HCT116 (cell line): ENCODE data around the gene NECTIN4. TPM values are rescaled to one million over a fixed set of nuclear protein-coding genes. Genes with fewer than 3 reads are reported as not detected.

Experiments
- ATAC-seq: fragments of 200-7000 bp; cut with Tn5 transposase; 2 replicates; pipeline ENCODE4 v1.9.1; 2020; ENCODE audit warnings: mild to moderate bottlenecking, moderate library complexity
- BruUV-seq: library from RNA; stranded (reverse); fragments of 400-500 nt; replicated peaks from 2 replicates; lab custom pipeline; 2021; lab: Mats Ljungman, UMichigan
- CTCF ChIA-PET: fragments of 300-600 bp; sonication (Branson Sonifier 250); formaldehyde crosslinking; loops from one replicate; lab custom pipeline; 2021; ENCODE audit warnings: antibody characterized with exemption; lab: Charles Lee
- POLR2A ChIA-PET: fragments of 300-600, 350-600 bp; sonication (Branson Sonifier 250); formaldehyde crosslinking; loops from one replicate; lab custom pipeline; 2021; ENCODE audit warnings: antibody characterized with exemption; lab: Charles Lee
- RAD21 ChIA-PET, 2 experiments: fragments of 300-600 bp; sonication (Branson Sonifier 250); formaldehyde crosslinking; loops; one replicate each; lab custom pipeline; 2023; ENCODE audit warnings: low total read pairs in 2 of 2; ENCODE audit not compliant: uncharacterized antibody in 2 of 2, unreplicated experiment in 2 of 2, low non-redundant PET in 1 of 2; lab: Charles Lee
- DNase-seq: peaks from one replicate; pipeline ENCODE4 v3.0.0-alpha.2; 2010; ENCODE audit warnings: low read depth, low spot score
- H2AFZ ChIP-seq: fragments of 200-600 bp; shearing (Covaris generic), sonication (generic); 2 replicates; pipeline ENCODE4 v1.6.1; 2017; ENCODE audit warnings: low read depth, mixed run types, mixed read lengths, antibody characterized with exemption, low read length; ENCODE audit not compliant: poor library complexity, severe bottlenecking
- H3K27ac ChIP-seq: 2 replicates; pipeline ENCODE4 v1.5.1; 2012; ENCODE audit warnings: low read depth, low read length
- H3K27me3 ChIP-seq: fragments of 200-600 bp; sonication (generic); 2 replicates; pipeline ENCODE4 v1.6.1; 2016; ENCODE audit warnings: mixed run types, low read length, mixed read lengths; ENCODE audit not compliant: insufficient read depth
- H3K36me3 ChIP-seq, 2 experiments: fragments of 200-500 bp in 1 of 2; fragments of 200-600 bp in 1 of 2; sonication (Bioruptor generic) in 1 of 2; sonication (generic) in 1 of 2; 2 replicates each; pipeline versions ENCODE4 v1.5.1 to v1.6.1; 2014 to 2016; ENCODE audit warnings: low read length in 2 of 2, inconsistent platforms in 1 of 2, mixed read lengths in 1 of 2, mixed run types in 1 of 2; ENCODE audit not compliant: insufficient read depth in 2 of 2, control insufficient read depth in 1 of 2
- H3K4me1 ChIP-seq, 2 experiments: fragments of 200-600 bp in 1 of 2; sonication (generic) in 1 of 2; 2 replicates each; pipeline versions ENCODE4 v1.5.1 to v1.6.1; 2012 to 2017; ENCODE audit warnings: low read length in 2 of 2, inconsistent platforms in 1 of 2, mild to moderate bottlenecking in 1 of 2, mixed read lengths in 1 of 2, mixed run types in 1 of 2, moderate library complexity in 1 of 2; ENCODE audit not compliant: insufficient read depth in 2 of 2, control insufficient read depth in 1 of 2
- H3K4me2 ChIP-seq: fragments of 200-600 bp; sonication (generic); 2 replicates; pipeline ENCODE4 v1.6.1; 2017; ENCODE audit warnings: mixed run types, low read length, mixed read lengths
- H3K4me3 ChIP-seq, 2 experiments: fragments of 200-600 bp in 1 of 2; sonication (generic) in 1 of 2; replicated peaks in 1 of 2; 2 replicates each; pipeline ENCODE4 v1.5.1; 2011 to 2016; ENCODE audit warnings: low read length in 2 of 2, control low read depth in 1 of 2, low read depth in 1 of 2, mild to moderate bottlenecking in 1 of 2, mixed read lengths in 1 of 2, mixed run types in 1 of 2
- H3K79me2 ChIP-seq: fragments of 200-600 bp; sonication (generic); 2 replicates; pipeline ENCODE4 v1.6.1; 2017; ENCODE audit warnings: mild to moderate bottlenecking, mixed run types, low read length, moderate library complexity, mixed read lengths; ENCODE audit not compliant: insufficient read depth
- H3K9ac ChIP-seq: fragments of 200-600 bp; sonication (generic); 2 replicates; pipeline ENCODE4 v1.6.1; 2016; ENCODE audit warnings: low read length, mixed read lengths
- H3K9me2 ChIP-seq: fragments of 200-600 bp; sonication (generic), shearing (Covaris generic); 2 replicates; pipeline ENCODE4 v1.6.1; 2017; ENCODE audit warnings: mixed run types, mild to moderate bottlenecking, moderate library complexity; ENCODE audit not compliant: insufficient read depth
- H3K9me3 ChIP-seq, 2 experiments: fragments of 200-500 bp in 1 of 2; fragments of 200-600 bp in 1 of 2; sonication (Bioruptor generic) in 1 of 2; sonication (generic) in 1 of 2; 2 replicates each; pipeline ENCODE4 v1.6.1; 2014 to 2017; ENCODE audit warnings: low read length in 2 of 2, mixed read lengths in 2 of 2, inconsistent platforms in 1 of 2, low read depth in 1 of 2, mild to moderate bottlenecking in 1 of 2, mixed run types in 1 of 2, moderate library complexity in 1 of 2; ENCODE audit not compliant: control insufficient read depth in 1 of 2, insufficient read depth in 1 of 2
- H4K20me1 ChIP-seq: fragments of 200-600 bp; sonication (generic), shearing (Covaris generic); 2 replicates; pipeline ENCODE4 v1.6.1; 2017; ENCODE audit warnings: mixed run types, mild to moderate bottlenecking, moderate library complexity; ENCODE audit not compliant: insufficient read depth
- ATF3 ChIP-seq: IDR thresholded peaks from 2 replicates; pipeline ENCODE4 v1.6.1; 2012
- CTCF ChIP-seq, 3 experiments: fragments of 200-600 bp in 1 of 3; sonication (generic) in 1 of 3; IDR thresholded peaks in 2 of 3; conservative IDR thresholded peaks in 1 of 3; 2 replicates each; pipeline ENCODE4 v1.5.1; 2012 to 2017; ENCODE audit warnings: low read depth in 2 of 3, low read length in 2 of 3, antibody characterized with exemption in 1 of 3, borderline replicate concordance in 1 of 3, control low read depth in 1 of 3, mild to moderate bottlenecking in 1 of 3, mixed read lengths in 1 of 3, mixed run types in 1 of 3, moderate library complexity in 1 of 3; ENCODE audit not compliant: insufficient read depth in 1 of 3
- EGR1 ChIP-seq: IDR thresholded peaks from 2 replicates; pipeline ENCODE4 v1.6.1; 2012; ENCODE audit warnings: low read depth
- EZH2 ChIP-seq: fragments of 200-600 bp; sonication (generic); IDR thresholded peaks from 2 replicates; pipeline ENCODE4 v1.6.1; 2017; ENCODE audit warnings: antibody characterized with exemption, mixed run types
- EZH2phosphoT487 ChIP-seq: fragments of 200-600 bp; IDR thresholded peaks from 2 replicates; pipeline ENCODE4 v1.6.1; 2018; ENCODE audit warnings: antibody characterized with exemption, borderline replicate concordance
- FOSL1 ChIP-seq: IDR thresholded peaks from 2 replicates; pipeline ENCODE4 v1.6.1; 2012; ENCODE audit warnings: low read depth
- JUND ChIP-seq: IDR thresholded peaks from 2 replicates; pipeline ENCODE4 v1.6.1; 2012
- POLR2A ChIP-seq: IDR thresholded peaks from 2 replicates; pipeline ENCODE4 v1.7.0; 2011; ENCODE audit warnings: borderline replicate concordance; ENCODE audit not compliant: insufficient read depth, insufficient read length; ENCODE audit errors: extremely low read depth
- RAD21 ChIP-seq: IDR thresholded peaks from 2 replicates; pipeline ENCODE4 v1.6.1; 2012; ENCODE audit warnings: low read depth, mild to moderate bottlenecking
- SIN3A ChIP-seq: IDR thresholded peaks from 2 replicates; pipeline ENCODE4 v1.6.1; 2012; ENCODE audit warnings: low read depth
- SP1 ChIP-seq: IDR thresholded peaks from 2 replicates; pipeline ENCODE4 v1.6.1; 2012; ENCODE audit warnings: low read depth
- SRF ChIP-seq: IDR thresholded peaks from 2 replicates; pipeline ENCODE4 v1.6.1; 2012; ENCODE audit warnings: low read depth
- YY1 ChIP-seq: IDR thresholded peaks from 2 replicates; pipeline ENCODE4 v1.6.1; 2011; ENCODE audit warnings: low read length, low read depth, moderate library complexity, mild to moderate bottlenecking; ENCODE audit not compliant: insufficient replicate concordance; ENCODE audit errors: extremely low read depth
- ZFX ChIP-seq: fragments of 450-650 bp; IDR thresholded peaks from 2 replicates; pipeline ENCODE4 v1.6.1; 2017
- ZNF274 ChIP-seq: fragments of 200-500 bp; sonication (Bioruptor generic); IDR thresholded peaks from 2 replicates; pipeline ENCODE4 v1.6.1; 2014; ENCODE audit warnings: mild to moderate bottlenecking, low read depth, low read length, inconsistent platforms
- intact Hi-C: fragments of 100-400 bp; cut with micrococcal nuclease; formaldehyde crosslinking; loops from 2 replicates; pipeline ENCODE4 v1.10.0; 2022
- total RNA-seq: library from RNA; stranded (reverse); gene quantifications from one replicate; pipeline ENCODE4 v1.2.1, GENCODE V29; 2021; ENCODE audit not compliant: unreplicated experiment
- TF ChIP-seq, protein P1 (sequence below): IDR thresholded peaks from 2 replicates; pipeline ENCODE4 v1.6.1; 2012; ENCODE audit warnings: low read depth

NECTIN4 gene
- total RNA-seq, 1 experiment from 2014 or later: 3.3 TPM

DNA sequence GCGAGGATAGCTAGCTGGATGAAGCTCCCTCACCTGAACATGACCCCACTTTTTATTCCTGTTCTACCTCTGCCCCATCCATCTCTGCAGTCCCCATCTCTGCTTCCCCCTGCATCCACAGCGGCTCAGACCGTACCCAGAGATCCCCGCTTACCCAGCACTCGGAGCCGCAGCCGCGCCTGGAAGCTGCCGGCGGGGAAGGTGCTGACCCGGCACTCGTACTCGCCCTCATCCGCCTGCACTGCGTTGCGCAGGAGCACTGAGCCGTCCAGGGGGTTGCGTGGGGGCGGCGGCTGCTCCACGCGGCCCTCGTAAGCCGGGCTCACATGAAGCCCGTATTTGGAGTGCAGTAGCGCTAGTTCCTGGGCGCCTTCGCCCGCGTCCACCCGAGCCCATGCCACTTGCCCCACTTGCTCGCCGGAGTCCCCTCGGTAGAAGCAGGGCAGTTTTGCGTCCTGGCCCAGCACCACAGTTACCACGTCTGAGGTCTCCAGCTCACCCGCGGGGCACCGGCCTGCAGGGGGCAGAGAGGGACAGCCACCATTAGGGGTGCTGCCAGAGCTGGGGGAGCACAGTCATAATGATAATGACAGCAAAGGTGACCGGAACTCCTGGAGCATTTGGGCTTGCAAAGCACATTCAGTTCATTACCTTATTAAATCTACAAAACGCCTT lies 9.8 kb downstream of the NECTIN4 start:
- no peak for TF ChIP-seq JUND
- TF ChIP-seq CTCF (IDR thresholded peaks at IDR 0.05 in 2 of 3, conservative IDR thresholded peaks at IDR 0.05 in 1 of 3; ENCODE audit: borderline replicate concordance in 1 of 3, insufficient read depth in 1 of 3, low read depth in 2 of 3, low read length in 2 of 3): 0 out of 6 replicates have a peak, but pooled peaks of 1 of the 3 experiments have one; percentile 17
- Histone ChIP-seq H3K9me3 (no peaks in the 10 kb centered on the region), H3K9me2 (no peaks in the 10 kb centered on the region), H3K79me2 (no peaks in the 10 kb centered on the region), H3K4me3 (no peak overlapping the region), H3K36me3 (no peaks in the 10 kb centered on the region), H4K20me1 (no peaks in the 10 kb centered on the region), H3K27ac (no peak overlapping the region), H3K9ac (no peak overlapping the region), H2AFZ (no peak overlapping the region), H3K4me2 (no peak overlapping the region), H3K4me1 (peaks cover 25 to 62% of the 10 kb centered on the region in 2 experiments), H3K27me3 (no peaks in the 10 kb centered on the region)
- no TSS peak for BruUV-seq
- no peak for ATAC-seq
- DNase-seq: no peak
- RAD21 ChIA-PET: no interaction called here
- CTCF ChIA-PET: no interaction called here
- POLR2A ChIA-PET: no interaction called here
- intact Hi-C loops: no loop called here

DNA sequence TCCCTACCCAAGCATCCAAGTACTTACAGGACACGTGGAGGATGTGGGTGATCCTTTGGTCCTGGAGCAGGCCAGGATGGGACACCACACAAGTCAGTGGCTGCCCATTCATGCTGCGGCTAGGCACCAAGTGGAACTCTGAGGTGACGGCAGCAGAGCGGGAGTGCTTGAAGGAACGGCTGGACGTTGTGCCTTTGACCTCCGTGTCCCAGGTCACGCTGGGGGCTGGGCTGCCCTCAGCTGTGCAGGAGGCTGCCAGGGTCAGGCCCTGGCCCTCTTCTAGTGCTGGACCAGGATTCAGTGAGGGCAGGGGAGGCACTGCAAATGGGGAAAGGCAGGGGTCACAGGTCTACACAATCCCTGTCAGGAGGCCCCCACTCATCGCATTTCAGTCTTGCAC lies 11.9 kb downstream of the NECTIN4 start:
- no peak overlapping the region for H2AFZ ChIP-seq
- no peaks in the 10 kb centered on the region for H3K9me2 ChIP-seq
- no peaks in the 10 kb centered on the region for H3K9me3 ChIP-seq
- ChIA-PET RAD21 (no interaction called here), POLR2A (no interaction called here), CTCF (no interaction called here)
- H3K36me3 ChIP-seq: no peaks in the 10 kb centered on the region
- H3K9ac ChIP-seq: no peak overlapping the region
- no peak overlapping the region for H3K27ac ChIP-seq
- ATAC-seq: no peak
- no peaks in the 10 kb centered on the region for H3K27me3 ChIP-seq
- no TSS peak for BruUV-seq
- H4K20me1 ChIP-seq: no peaks in the 10 kb centered on the region
- no peak overlapping the region for H3K4me2 ChIP-seq
- no peak for DNase-seq
- H3K4me3 ChIP-seq: no peak overlapping the region
- no peaks in the 10 kb centered on the region for H3K79me2 ChIP-seq
- intact Hi-C loops: no loop called here
- peaks cover 5 to 52% of the 10 kb centered on the region in 2 experiments; a peak in 3 of 4 replicates for H3K4me1 ChIP-seq
- TF ChIP-seq POLR2A (no peak), SRF (no peak), SIN3A (no peak), EZH2phosphoT487 (no peak), ATF3 (no peak), RAD21 (no peak), ZNF274 (no peak), JUND (no peak), YY1 (no peak), FOSL1 (no peak), ZFX (no peak), EGR1 (no peak), SP1 (no peak), EZH2 (no peak)
- TF ChIP-seq, protein P1, sequence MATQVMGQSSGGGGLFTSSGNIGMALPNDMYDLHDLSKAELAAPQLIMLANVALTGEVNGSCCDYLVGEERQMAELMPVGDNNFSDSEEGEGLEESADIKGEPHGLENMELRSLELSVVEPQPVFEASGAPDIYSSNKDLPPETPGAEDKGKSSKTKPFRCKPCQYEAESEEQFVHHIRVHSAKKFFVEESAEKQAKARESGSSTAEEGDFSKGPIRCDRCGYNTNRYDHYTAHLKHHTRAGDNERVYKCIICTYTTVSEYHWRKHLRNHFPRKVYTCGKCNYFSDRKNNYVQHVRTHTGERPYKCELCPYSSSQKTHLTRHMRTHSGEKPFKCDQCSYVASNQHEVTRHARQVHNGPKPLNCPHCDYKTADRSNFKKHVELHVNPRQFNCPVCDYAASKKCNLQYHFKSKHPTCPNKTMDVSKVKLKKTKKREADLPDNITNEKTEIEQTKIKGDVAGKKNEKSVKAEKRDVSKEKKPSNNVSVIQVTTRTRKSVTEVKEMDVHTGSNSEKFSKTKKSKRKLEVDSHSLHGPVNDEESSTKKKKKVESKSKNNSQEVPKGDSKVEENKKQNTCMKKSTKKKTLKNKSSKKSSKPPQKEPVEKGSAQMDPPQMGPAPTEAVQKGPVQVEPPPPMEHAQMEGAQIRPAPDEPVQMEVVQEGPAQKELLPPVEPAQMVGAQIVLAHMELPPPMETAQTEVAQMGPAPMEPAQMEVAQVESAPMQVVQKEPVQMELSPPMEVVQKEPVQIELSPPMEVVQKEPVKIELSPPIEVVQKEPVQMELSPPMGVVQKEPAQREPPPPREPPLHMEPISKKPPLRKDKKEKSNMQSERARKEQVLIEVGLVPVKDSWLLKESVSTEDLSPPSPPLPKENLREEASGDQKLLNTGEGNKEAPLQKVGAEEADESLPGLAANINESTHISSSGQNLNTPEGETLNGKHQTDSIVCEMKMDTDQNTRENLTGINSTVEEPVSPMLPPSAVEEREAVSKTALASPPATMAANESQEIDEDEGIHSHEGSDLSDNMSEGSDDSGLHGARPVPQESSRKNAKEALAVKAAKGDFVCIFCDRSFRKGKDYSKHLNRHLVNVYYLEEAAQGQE: no peak
